Liver (tissue), 9 donors: ENCODE results near the gene CTRB1. TPM values are rescaled to one million over a fixed set of nuclear protein-coding genes. Genes with fewer than 3 reads are reported as not detected.

Source experiments
- DNase-seq: peaks from one replicate; pipeline ENCODE4 v3.0.0-alpha.2; 2017; ENCODE audit warnings: low spot score
- H3K27ac ChIP-seq, 2 donors: one replicate each; pipeline ENCODE4 v1.7.0; 2013; ENCODE audit warnings: inconsistent platforms in 2 of 2, low read length in 2 of 2, control low read depth in 1 of 2, low read depth in 1 of 2, mild to moderate bottlenecking in 1 of 2
- H3K27me3 ChIP-seq, 4 donors: one replicate each; pipeline versions ENCODE4 v1.6.1 to v1.7.0; 2013; ENCODE audit warnings: low read length in 3 of 4, inconsistent platforms in 1 of 4, mild to moderate bottlenecking in 1 of 4, moderate library complexity in 1 of 4; ENCODE audit not compliant: control insufficient read depth in 4 of 4, insufficient read depth in 4 of 4
- H3K36me3 ChIP-seq, 4 donors: one replicate each; pipeline versions ENCODE4 v1.6.1 to v1.7.0; 2013; ENCODE audit warnings: low read length in 3 of 4, mild to moderate bottlenecking in 3 of 4, low read depth in 1 of 4, moderate library complexity in 1 of 4; ENCODE audit not compliant: control insufficient read depth in 4 of 4, insufficient read depth in 3 of 4
- H3K4me1 ChIP-seq, 4 donors: one replicate each; pipeline versions ENCODE4 v1.6.1 to v1.7.0; 2013; ENCODE audit warnings: low read length in 3 of 4, mild to moderate bottlenecking in 3 of 4, moderate library complexity in 1 of 4; ENCODE audit not compliant: control insufficient read depth in 4 of 4, insufficient read depth in 4 of 4
- H3K4me3 ChIP-seq, 3 donors: one replicate each; pipeline versions ENCODE4 v1.6.1 to v1.7.0; 2013; ENCODE audit warnings: low read length in 3 of 3, control low read depth in 1 of 3, low read depth in 1 of 3, mild to moderate bottlenecking in 1 of 3
- H3K9ac ChIP-seq, 2 donors: one replicate each; pipeline ENCODE4 v1.7.0; 2013; ENCODE audit warnings: low read length in 2 of 2, mild to moderate bottlenecking in 2 of 2, moderate library complexity in 2 of 2, control low read depth in 1 of 2, low read depth in 1 of 2
- H3K9me3 ChIP-seq, 4 donors: one replicate each; pipeline versions ENCODE4 v1.6.1 to v1.7.0; 2013; ENCODE audit warnings: low read length in 3 of 4; ENCODE audit not compliant: control insufficient read depth in 4 of 4
- EGR1 ChIP-seq, 2 donors: IDR thresholded peaks; 2 replicates each; pipeline ENCODE4 v1.6.1; 2016 to 2018; ENCODE audit warnings: antibody characterized with exemption in 2 of 2, low read depth in 2 of 2
- FOXA1 ChIP-seq: IDR thresholded peaks from 2 replicates; pipeline ENCODE4 v1.6.1; 2016; ENCODE audit warnings: antibody characterized with exemption
- FOXA2 ChIP-seq: IDR thresholded peaks from 2 replicates; pipeline ENCODE4 v1.6.1; 2016; ENCODE audit warnings: antibody characterized with exemption
- HNF4A ChIP-seq, 2 donors: conservative IDR thresholded peaks; 2 replicates each; pipeline ENCODE4 v1.6.1; 2016; ENCODE audit warnings: antibody characterized with exemption in 2 of 2, mild to moderate bottlenecking in 2 of 2
- HNF4G ChIP-seq: IDR thresholded peaks from 2 replicates; pipeline ENCODE4 v1.6.1; 2016; ENCODE audit warnings: antibody characterized with exemption
- JUND ChIP-seq, 2 donors: IDR thresholded peaks; 2 replicates each; pipeline ENCODE4 v1.6.1; 2016; ENCODE audit warnings: antibody characterized with exemption in 2 of 2
- NR2F2 ChIP-seq: IDR thresholded peaks from 2 replicates; pipeline ENCODE4 v1.6.1; 2016; ENCODE audit warnings: antibody characterized with exemption
- RXRA ChIP-seq, 2 donors: IDR thresholded peaks; 2 replicates each; pipeline ENCODE4 v1.6.1; 2017 to 2018; ENCODE audit warnings: antibody characterized with exemption in 2 of 2, mild to moderate bottlenecking in 1 of 2
- SP1 ChIP-seq: IDR thresholded peaks from 2 replicates; pipeline ENCODE4 v1.6.1; 2018; ENCODE audit warnings: antibody characterized with exemption, mild to moderate bottlenecking
- TAF1 ChIP-seq: conservative IDR thresholded peaks from 2 replicates; pipeline ENCODE4 v1.6.1; 2016; ENCODE audit warnings: antibody characterized with exemption, mild to moderate bottlenecking
- YY1 ChIP-seq: IDR thresholded peaks from 2 replicates; pipeline ENCODE4 v1.6.1; 2016; ENCODE audit warnings: antibody characterized with exemption, mild to moderate bottlenecking
- WGBS: extraction: QIAGEN DNeasy Blood & Tissue Kit; methylation state at CpG from one replicate; pipeline ENCODE4 v1.1.7; 2013; 5-methylcytosine and 5-hydroxymethylcytosine counted together
- polyA plus RNA-seq, 2 donors: library from polyadenylated mRNA; stranded (reverse) in 1 of 2; unstranded in 1 of 2; fragments of 200-250 nt in 1 of 2; fragments of >200 nt in 1 of 2; fragmentation: Nextera tagmentation in 1 of 2; extraction: Ambion mirVana in 1 of 2; gene quantifications; one replicate each; pipeline versions ENCODE4 v1.2.1 to v1.2.3, GENCODE V29; 2013 to 2015
- total RNA-seq, 2 donors: library from RNA; depleted of rRNA; stranded (reverse); fragments of >200 nt; gene quantifications; one replicate each; pipeline ENCODE4 v1.2.3, GENCODE V29; 2014
- TF ChIP-seq, protein P1 (sequence below): IDR thresholded peaks from 2 replicates; pipeline ENCODE4 v1.6.1; 2016; ENCODE audit warnings: antibody characterized with exemption, mild to moderate bottlenecking
- TF ChIP-seq, protein P2 (sequence below): IDR thresholded peaks from 2 replicates; pipeline ENCODE4 v1.6.1; 2016; ENCODE audit warnings: antibody characterized with exemption
- TF ChIP-seq, protein P3 (sequence below): fragments of 150-350 bp; IDR thresholded peaks from 2 replicates; pipeline ENCODE4 v1.5.1; 2017; ENCODE audit warnings: improper control_type of control experiment, low read depth, low read length; ENCODE audit not compliant: missing input control
- TF ChIP-seq, protein P4 (sequence below): IDR thresholded peaks from 2 replicates; pipeline ENCODE4 v1.6.1; 2016; ENCODE audit warnings: antibody characterized with exemption
- TF ChIP-seq, protein P5 (sequence below): IDR thresholded peaks from 2 replicates; pipeline ENCODE4 v1.6.1; 2016; ENCODE audit warnings: antibody characterized with exemption
- donor health status: healthy.
- donor health status: healthy.
- donor health status: healthy.
- donor health status: healthy.
- donor health status: healthy.

The CTRB1 gene
- total and polyA plus RNA-seq, 4 donors: not detected

DNA sequence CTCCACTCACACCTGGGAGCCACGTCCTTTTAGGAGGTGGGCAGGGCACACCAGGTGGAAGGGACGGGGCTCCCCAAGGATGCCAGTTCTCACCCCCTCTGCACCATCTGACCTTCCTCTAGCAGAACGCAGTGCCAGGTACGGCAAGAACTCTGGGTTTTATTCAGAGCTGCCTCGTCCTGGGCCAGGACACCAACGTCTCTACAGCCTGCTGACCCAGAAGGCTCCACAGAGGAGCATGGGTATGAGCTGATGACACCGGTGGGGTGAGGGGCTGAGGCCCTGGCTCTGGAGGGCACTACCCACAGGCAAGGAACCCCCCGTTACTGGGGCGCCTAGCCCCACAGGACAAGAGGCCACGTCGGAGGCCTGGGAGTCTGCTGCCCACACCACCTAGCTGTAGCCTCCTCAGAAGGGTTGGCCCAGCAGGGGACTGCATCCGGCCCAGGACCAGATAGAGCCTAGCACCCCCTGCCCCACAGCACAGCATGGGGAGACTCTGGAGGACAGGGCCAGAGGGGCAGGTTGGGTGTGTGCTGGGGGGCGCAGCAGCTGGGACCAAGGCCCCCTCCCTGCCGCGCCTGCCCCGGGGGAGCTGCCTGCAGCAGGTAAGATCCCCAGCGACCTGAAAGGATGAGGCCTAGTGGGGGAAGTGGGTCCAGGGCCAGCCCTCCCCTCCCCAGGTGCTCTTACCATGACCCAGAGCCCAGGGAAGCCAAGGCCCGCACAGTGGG is 18.8 kb downstream of the CTRB1 start (continued):
- TF ChIP-seq TAF1 (no peak), HNF4A (conservative IDR thresholded peaks at IDR 0.05) (no peak), SP1 (no peak)
- TF ChIP-seq, protein P1, sequence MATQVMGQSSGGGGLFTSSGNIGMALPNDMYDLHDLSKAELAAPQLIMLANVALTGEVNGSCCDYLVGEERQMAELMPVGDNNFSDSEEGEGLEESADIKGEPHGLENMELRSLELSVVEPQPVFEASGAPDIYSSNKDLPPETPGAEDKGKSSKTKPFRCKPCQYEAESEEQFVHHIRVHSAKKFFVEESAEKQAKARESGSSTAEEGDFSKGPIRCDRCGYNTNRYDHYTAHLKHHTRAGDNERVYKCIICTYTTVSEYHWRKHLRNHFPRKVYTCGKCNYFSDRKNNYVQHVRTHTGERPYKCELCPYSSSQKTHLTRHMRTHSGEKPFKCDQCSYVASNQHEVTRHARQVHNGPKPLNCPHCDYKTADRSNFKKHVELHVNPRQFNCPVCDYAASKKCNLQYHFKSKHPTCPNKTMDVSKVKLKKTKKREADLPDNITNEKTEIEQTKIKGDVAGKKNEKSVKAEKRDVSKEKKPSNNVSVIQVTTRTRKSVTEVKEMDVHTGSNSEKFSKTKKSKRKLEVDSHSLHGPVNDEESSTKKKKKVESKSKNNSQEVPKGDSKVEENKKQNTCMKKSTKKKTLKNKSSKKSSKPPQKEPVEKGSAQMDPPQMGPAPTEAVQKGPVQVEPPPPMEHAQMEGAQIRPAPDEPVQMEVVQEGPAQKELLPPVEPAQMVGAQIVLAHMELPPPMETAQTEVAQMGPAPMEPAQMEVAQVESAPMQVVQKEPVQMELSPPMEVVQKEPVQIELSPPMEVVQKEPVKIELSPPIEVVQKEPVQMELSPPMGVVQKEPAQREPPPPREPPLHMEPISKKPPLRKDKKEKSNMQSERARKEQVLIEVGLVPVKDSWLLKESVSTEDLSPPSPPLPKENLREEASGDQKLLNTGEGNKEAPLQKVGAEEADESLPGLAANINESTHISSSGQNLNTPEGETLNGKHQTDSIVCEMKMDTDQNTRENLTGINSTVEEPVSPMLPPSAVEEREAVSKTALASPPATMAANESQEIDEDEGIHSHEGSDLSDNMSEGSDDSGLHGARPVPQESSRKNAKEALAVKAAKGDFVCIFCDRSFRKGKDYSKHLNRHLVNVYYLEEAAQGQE: no peak

DNA sequence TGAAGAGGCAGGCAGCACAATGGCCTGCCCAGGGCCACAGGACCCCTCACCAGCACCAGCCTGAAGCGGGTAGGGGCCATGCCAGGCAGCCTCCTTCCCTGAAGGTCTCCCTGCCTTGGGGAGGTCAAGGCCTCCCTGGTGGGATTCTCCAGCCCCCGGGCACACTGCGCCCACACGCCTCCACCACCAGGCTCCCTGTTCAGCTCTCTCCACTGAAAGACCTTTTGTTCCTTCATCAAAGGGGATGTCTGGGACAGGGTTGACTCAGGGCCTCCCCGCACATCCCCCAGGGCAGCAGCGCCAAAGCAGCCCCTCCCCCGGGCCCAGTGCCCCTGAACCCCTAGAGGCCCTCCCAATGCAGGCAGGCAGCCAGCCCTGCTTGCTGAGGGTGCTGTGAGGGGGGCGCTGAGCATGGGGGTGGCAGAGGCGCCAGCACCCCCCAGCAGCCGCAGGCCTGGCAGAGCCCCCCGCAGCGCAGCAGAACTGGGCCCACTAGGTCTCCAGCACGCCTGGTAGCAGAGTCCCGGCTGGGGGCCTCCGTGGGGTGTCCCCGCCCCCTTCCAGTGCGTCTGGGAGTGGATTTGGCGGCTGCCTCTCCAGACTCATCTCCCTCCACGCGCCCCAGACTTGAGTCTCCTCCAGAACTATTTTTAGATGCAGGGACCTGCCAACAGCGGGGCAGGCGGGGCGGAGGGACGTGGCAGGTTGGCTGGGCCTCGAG is 19.5 kb downstream of the CTRB1 start:
- Histone ChIP-seq H3K36me3 (peaks cover 8 to 36% (median 19%) of the 10 kb centered on the region in 4 donors), H3K4me1 (peaks cover 0 to 5% (median 1%) of the 10 kb centered on the region in 4 donors), H3K9ac (no peak overlapping the region), H3K27ac (peak overlapping the region in 1 of 2 donors; percentile 65), H3K4me3 (no peak overlapping the region), H3K27me3 (no peaks in the 10 kb centered on the region), H3K9me3 (no peaks in the 10 kb centered on the region)
- 70% methylated on average over 25 of the region's 25 CpGs for WGBS
- no peak for DNase-seq
- TF ChIP-seq HNF4A (conservative IDR thresholded peaks at IDR 0.05) (no peak), YY1 (no peak), FOXA1 (no peak), EGR1 (IDR thresholded peaks at IDR 0.05; ENCODE audit: low read depth in 2 of 2) (no peak), JUND (IDR thresholded peaks at IDR 0.05) (no peak), HNF4G (no peak), NR2F2 (no peak), FOXA2 (no peak), RXRA (IDR thresholded peaks at IDR 0.05) (no peak), TAF1 (no peak), SP1 (no peak)
- TF ChIP-seq, protein P2, sequence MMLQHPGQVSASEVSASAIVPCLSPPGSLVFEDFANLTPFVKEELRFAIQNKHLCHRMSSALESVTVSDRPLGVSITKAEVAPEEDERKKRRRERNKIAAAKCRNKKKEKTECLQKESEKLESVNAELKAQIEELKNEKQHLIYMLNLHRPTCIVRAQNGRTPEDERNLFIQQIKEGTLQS: no peak
- TF ChIP-seq, protein P3, sequence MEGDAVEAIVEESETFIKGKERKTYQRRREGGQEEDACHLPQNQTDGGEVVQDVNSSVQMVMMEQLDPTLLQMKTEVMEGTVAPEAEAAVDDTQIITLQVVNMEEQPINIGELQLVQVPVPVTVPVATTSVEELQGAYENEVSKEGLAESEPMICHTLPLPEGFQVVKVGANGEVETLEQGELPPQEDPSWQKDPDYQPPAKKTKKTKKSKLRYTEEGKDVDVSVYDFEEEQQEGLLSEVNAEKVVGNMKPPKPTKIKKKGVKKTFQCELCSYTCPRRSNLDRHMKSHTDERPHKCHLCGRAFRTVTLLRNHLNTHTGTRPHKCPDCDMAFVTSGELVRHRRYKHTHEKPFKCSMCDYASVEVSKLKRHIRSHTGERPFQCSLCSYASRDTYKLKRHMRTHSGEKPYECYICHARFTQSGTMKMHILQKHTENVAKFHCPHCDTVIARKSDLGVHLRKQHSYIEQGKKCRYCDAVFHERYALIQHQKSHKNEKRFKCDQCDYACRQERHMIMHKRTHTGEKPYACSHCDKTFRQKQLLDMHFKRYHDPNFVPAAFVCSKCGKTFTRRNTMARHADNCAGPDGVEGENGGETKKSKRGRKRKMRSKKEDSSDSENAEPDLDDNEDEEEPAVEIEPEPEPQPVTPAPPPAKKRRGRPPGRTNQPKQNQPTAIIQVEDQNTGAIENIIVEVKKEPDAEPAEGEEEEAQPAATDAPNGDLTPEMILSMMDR: no peak
- TF ChIP-seq, protein P4, sequence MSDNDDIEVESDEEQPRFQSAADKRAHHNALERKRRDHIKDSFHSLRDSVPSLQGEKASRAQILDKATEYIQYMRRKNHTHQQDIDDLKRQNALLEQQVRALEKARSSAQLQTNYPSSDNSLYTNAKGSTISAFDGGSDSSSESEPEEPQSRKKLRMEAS: no peak
- TF ChIP-seq, protein P1: no peak
- TF ChIP-seq, protein P5, sequence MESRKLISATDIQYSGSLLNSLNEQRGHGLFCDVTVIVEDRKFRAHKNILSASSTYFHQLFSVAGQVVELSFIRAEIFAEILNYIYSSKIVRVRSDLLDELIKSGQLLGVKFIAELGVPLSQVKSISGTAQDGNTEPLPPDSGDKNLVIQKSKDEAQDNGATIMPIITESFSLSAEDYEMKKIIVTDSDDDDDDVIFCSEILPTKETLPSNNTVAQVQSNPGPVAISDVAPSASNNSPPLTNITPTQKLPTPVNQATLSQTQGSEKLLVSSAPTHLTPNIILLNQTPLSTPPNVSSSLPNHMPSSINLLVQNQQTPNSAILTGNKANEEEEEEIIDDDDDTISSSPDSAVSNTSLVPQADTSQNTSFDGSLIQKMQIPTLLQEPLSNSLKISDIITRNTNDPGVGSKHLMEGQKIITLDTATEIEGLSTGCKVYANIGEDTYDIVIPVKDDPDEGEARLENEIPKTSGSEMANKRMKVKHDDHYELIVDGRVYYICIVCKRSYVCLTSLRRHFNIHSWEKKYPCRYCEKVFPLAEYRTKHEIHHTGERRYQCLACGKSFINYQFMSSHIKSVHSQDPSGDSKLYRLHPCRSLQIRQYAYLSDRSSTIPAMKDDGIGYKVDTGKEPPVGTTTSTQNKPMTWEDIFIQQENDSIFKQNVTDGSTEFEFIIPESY: no peak
